H9 (cell line): Measurements from ENCODE around the gene NFXL1. TPM values are rescaled to one million over a fixed set of nuclear protein-coding genes. Genes with fewer than 3 reads are reported as not detected.

Source experiments
- DNase-seq: peaks from one replicate; pipeline ENCODE4 v3.0.0-alpha.2; 2017
- H2AFZ ChIP-seq: one replicate; pipeline ENCODE4 v1.6.1; 2013; ENCODE audit warnings: mild to moderate bottlenecking, low read length, control low read depth, moderate library complexity
- H2AK5ac ChIP-seq: 2 replicates; pipeline ENCODE4 v1.6.1; 2013; ENCODE audit warnings: low read length, control low read depth, mixed read lengths; ENCODE audit not compliant: insufficient read length
- H2BK120ac ChIP-seq: one replicate; pipeline ENCODE4 v1.6.1; 2013; ENCODE audit warnings: low read depth, mild to moderate bottlenecking, low read length, control low read depth, inconsistent platforms; ENCODE audit not compliant: poor library complexity, severe bottlenecking
- H2BK12ac ChIP-seq: 2 replicates; pipeline ENCODE4 v1.6.1; 2013; ENCODE audit warnings: low read length, control low read depth, mixed read lengths, low read depth; ENCODE audit not compliant: insufficient read length
- H2BK15ac ChIP-seq: 2 replicates; pipeline ENCODE4 v1.6.1; 2013; ENCODE audit warnings: low read depth, low read length, control low read depth
- H2BK20ac ChIP-seq: one replicate; pipeline ENCODE4 v1.6.1; 2013; ENCODE audit warnings: low read depth, mild to moderate bottlenecking, low read length, control low read depth, inconsistent platforms; ENCODE audit not compliant: poor library complexity, severe bottlenecking
- H2BK5ac ChIP-seq: 2 replicates; pipeline ENCODE4 v1.6.1; 2013; ENCODE audit warnings: low read length, control low read depth, mixed read lengths; ENCODE audit not compliant: insufficient read length
- H3K14ac ChIP-seq: 2 replicates; pipeline ENCODE4 v1.6.1; 2013; ENCODE audit warnings: low read length, control low read depth; ENCODE audit not compliant: insufficient read depth
- H3K18ac ChIP-seq: 2 replicates; pipeline ENCODE4 v1.6.1; 2013; ENCODE audit warnings: low read depth, mild to moderate bottlenecking, mixed read lengths, low read length, control low read depth; ENCODE audit not compliant: insufficient read length
- H3K23ac ChIP-seq: 2 replicates; pipeline ENCODE4 v1.6.1; 2013; ENCODE audit warnings: low read length, control low read depth, mixed read lengths, low read depth; ENCODE audit not compliant: insufficient read length
- H3K23me2 ChIP-seq: 2 replicates; pipeline ENCODE4 v1.6.1; 2013; ENCODE audit warnings: low read depth, mild to moderate bottlenecking, mixed read lengths, low read length, control low read depth; ENCODE audit not compliant: insufficient read length, poor library complexity, severe bottlenecking
- H3K27ac ChIP-seq: 2 replicates; pipeline ENCODE4 v1.5.1; 2013; ENCODE audit warnings: low read length, control low read depth, mixed read lengths, low read depth; ENCODE audit not compliant: insufficient read length
- H3K27me3 ChIP-seq: 2 replicates; pipeline ENCODE4 v1.6.1; 2013; ENCODE audit warnings: low read length, control low read depth, inconsistent platforms; ENCODE audit not compliant: insufficient read depth
- H3K4ac ChIP-seq: 2 replicates; pipeline ENCODE4 v1.6.1; 2013; ENCODE audit warnings: low read depth, mild to moderate bottlenecking, control low read depth, inconsistent platforms, low read length, moderate library complexity
- H3K4me1 ChIP-seq: 2 replicates; pipeline ENCODE4 v1.6.1; 2013; ENCODE audit warnings: low read length, control low read depth, inconsistent platforms; ENCODE audit not compliant: insufficient read depth
- H3K4me2 ChIP-seq: 2 replicates; pipeline ENCODE4 v1.6.1; 2013; ENCODE audit warnings: low read length, control low read depth, mixed read lengths; ENCODE audit not compliant: insufficient read length, insufficient read depth
- H3K56ac ChIP-seq: 2 replicates; pipeline ENCODE4 v1.6.1; 2013; ENCODE audit warnings: low read depth, mild to moderate bottlenecking, mixed read lengths, low read length, control low read depth; ENCODE audit not compliant: insufficient read length
- H3K79me1 ChIP-seq: 2 replicates; pipeline ENCODE4 v1.6.1; 2013; ENCODE audit warnings: low read depth, mild to moderate bottlenecking, moderate library complexity, low read length, control low read depth, inconsistent platforms; ENCODE audit not compliant: insufficient read depth, poor library complexity, severe bottlenecking
- H3K79me2 ChIP-seq: 2 replicates; pipeline ENCODE4 v1.6.1; 2013; ENCODE audit warnings: low read length, control low read depth, inconsistent platforms; ENCODE audit not compliant: insufficient read depth
- H3K9ac ChIP-seq: 2 replicates; pipeline ENCODE4 v1.6.1; 2013; ENCODE audit warnings: low read length, control low read depth, mixed read lengths; ENCODE audit not compliant: insufficient read length; ENCODE audit errors: extremely low read depth
- H3K9me3 ChIP-seq: one replicate; pipeline ENCODE4 v1.6.1; 2013; ENCODE audit warnings: low read depth, low read length, inconsistent platforms; ENCODE audit not compliant: control insufficient read depth
- H3T11ph ChIP-seq: one replicate; pipeline ENCODE4 v1.6.1; 2013; ENCODE audit warnings: mild to moderate bottlenecking, low read length, control low read depth, inconsistent platforms
- H4K20me1 ChIP-seq: one replicate; pipeline ENCODE4 v1.6.1; 2013; ENCODE audit not compliant: control insufficient read depth, insufficient read length, insufficient read depth
- H4K5ac ChIP-seq: 2 replicates; pipeline ENCODE4 v1.6.1; 2013; ENCODE audit warnings: low read depth, mild to moderate bottlenecking, mixed read lengths, low read length, control low read depth; ENCODE audit not compliant: insufficient read length
- H4K8ac ChIP-seq: replicated peaks from 2 replicates; pipeline ENCODE4 v1.6.1; 2013; ENCODE audit warnings: low read length, control low read depth, mixed read lengths, low read depth; ENCODE audit not compliant: insufficient read length
- H4K91ac ChIP-seq: 2 replicates; pipeline ENCODE4 v1.6.1; 2013; ENCODE audit warnings: low read depth, mild to moderate bottlenecking, moderate library complexity, mixed read lengths, low read length, control low read depth; ENCODE audit not compliant: insufficient read length
- H3K27ac Mint-ChIP-seq, 3 experiments: 2 replicates in 2 of 3; 3 replicates in 1 of 3; pipeline ENCODE4 v1.8.0; 2020 to 2021; ENCODE audit warnings: mixed read lengths in 3 of 3, mild to moderate bottlenecking in 1 of 3, moderate library complexity in 1 of 3
- H3K27me3 Mint-ChIP-seq: 2 replicates; pipeline ENCODE4 v1.8.0; 2021; ENCODE audit warnings: low read depth, mild to moderate bottlenecking, moderate library complexity, mixed read lengths
- H3K36me3 Mint-ChIP-seq, 3 experiments: 2 replicates in 2 of 3; 3 replicates in 1 of 3; pipeline ENCODE4 v1.8.0; 2020 to 2021; ENCODE audit warnings: low read depth in 3 of 3, mixed read lengths in 3 of 3; ENCODE audit not compliant: insufficient read depth in 1 of 3
- H3K4me1 Mint-ChIP-seq, 2 experiments: 2 replicates each; pipeline ENCODE4 v1.8.0; 2020; ENCODE audit warnings: mixed read lengths in 2 of 2
- H3K4me3 Mint-ChIP-seq, 2 experiments: 2 replicates in 1 of 2; 3 replicates in 1 of 2; pipeline ENCODE4 v1.8.0; 2020 to 2021; ENCODE audit warnings: mild to moderate bottlenecking in 2 of 2, mixed read lengths in 2 of 2, moderate library complexity in 1 of 2
- H3K9me3 Mint-ChIP-seq, 2 experiments: 2 replicates in 1 of 2; 3 replicates in 1 of 2; pipeline ENCODE4 v1.8.0; 2020; ENCODE audit warnings: mild to moderate bottlenecking in 2 of 2, mixed read lengths in 2 of 2, moderate library complexity in 1 of 2
- WGBS: extraction: QIAGEN DNeasy Blood & Tissue Kit; methylation state at CpG from one replicate; pipeline ENCODE4 v1.1.7; 2013; ENCODE audit warnings: missing lambda C conversion rate, low lambda C conversion rate, mixed read lengths; ENCODE audit not compliant: insufficient read length; ENCODE audit errors: extremely low coverage; 5-methylcytosine and 5-hydroxymethylcytosine counted together
- total RNA-seq: library from RNA; stranded (reverse); gene quantifications from 2 replicates; pipeline ENCODE4 v1.2.1, GENCODE V29; 2021
- TF ChIP-seq, protein P1 (sequence below): fragments of 200-600 bp; sonication (generic); conservative IDR thresholded peaks from 3 replicates; pipeline ENCODE4 v1.8.0; 2021; ENCODE audit warnings: antibody characterized with exemption, mild to moderate bottlenecking

Gene NFXL1
- total RNA-seq, 1 experiment from 2014 or later = 33.8 TPM

DNA sequence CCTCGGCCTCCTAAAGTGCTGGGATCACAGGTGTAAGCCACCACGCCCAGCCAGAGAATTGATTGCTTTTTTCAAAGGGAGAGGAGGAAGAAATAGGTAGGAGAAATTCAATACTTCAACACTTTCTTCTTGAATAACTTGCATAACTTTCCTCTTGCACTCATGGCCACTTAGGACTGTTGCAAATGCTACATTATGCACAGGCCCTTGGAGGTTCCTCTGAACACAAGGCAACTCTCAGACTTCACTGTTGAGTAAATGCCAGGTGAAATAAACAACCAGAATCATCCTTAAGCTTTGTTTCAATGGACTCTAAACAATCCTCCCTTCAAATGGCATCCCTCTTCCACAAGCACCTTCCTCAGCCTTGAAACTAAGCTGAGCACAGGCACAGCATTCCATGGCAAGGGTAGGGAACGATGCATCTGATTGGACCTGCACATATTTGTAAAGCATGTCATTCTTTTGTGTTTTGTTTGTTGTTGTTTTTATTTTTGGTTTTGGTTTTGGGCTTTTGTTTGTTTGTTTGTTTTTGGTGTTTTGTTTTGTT, 104.7 kb downstream of the NFXL1 start:
- Histone ChIP-seq H3K4ac (no peak overlapping the region), H3K18ac (no peak overlapping the region), H3K27ac (no peak overlapping the region), H3T11ph (no peak overlapping the region), H4K91ac (no peak overlapping the region), H2BK120ac (no peak overlapping the region), H2AFZ (no peak overlapping the region), H3K4me2 (no peak overlapping the region), H3K23me2 (no peaks in the 10 kb centered on the region), H3K79me1 (no peaks in the 10 kb centered on the region), H3K9ac (no peak overlapping the region), H3K9me3 (no peaks in the 10 kb centered on the region), H3K56ac (no peak overlapping the region), H2BK12ac (no peak overlapping the region), H4K5ac (no peak overlapping the region), H3K27me3 (no peaks in the 10 kb centered on the region), H4K8ac (no peak overlapping the region), H2AK5ac (no peak overlapping the region), H4K20me1 (no peaks in the 10 kb centered on the region), H3K14ac (no peak overlapping the region), H3K4me1 (no peaks in the 10 kb centered on the region), H2BK15ac (no peak overlapping the region), H2BK5ac (no peak overlapping the region), H3K23ac (no peak overlapping the region), H3K79me2 (no peaks in the 10 kb centered on the region), H2BK20ac (no peak overlapping the region)
- DNase-seq = no peak
- Mint-ChIP-seq H3K4me1 (no peaks in the 10 kb centered on the region), H3K27ac (no peak overlapping the region), H3K36me3 (no peaks in the 10 kb centered on the region), H3K27me3 (no peaks in the 10 kb centered on the region), H3K4me3 (no peak overlapping the region), H3K9me3 (no peaks in the 10 kb centered on the region)
- no CpG with 5 or more reads among the region's 3 CpGs for WGBS
- TF ChIP-seq, protein P1, sequence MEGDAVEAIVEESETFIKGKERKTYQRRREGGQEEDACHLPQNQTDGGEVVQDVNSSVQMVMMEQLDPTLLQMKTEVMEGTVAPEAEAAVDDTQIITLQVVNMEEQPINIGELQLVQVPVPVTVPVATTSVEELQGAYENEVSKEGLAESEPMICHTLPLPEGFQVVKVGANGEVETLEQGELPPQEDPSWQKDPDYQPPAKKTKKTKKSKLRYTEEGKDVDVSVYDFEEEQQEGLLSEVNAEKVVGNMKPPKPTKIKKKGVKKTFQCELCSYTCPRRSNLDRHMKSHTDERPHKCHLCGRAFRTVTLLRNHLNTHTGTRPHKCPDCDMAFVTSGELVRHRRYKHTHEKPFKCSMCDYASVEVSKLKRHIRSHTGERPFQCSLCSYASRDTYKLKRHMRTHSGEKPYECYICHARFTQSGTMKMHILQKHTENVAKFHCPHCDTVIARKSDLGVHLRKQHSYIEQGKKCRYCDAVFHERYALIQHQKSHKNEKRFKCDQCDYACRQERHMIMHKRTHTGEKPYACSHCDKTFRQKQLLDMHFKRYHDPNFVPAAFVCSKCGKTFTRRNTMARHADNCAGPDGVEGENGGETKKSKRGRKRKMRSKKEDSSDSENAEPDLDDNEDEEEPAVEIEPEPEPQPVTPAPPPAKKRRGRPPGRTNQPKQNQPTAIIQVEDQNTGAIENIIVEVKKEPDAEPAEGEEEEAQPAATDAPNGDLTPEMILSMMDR = no peak
